Measurements from ENCODE around the gene SERPINE1.

DNA sequence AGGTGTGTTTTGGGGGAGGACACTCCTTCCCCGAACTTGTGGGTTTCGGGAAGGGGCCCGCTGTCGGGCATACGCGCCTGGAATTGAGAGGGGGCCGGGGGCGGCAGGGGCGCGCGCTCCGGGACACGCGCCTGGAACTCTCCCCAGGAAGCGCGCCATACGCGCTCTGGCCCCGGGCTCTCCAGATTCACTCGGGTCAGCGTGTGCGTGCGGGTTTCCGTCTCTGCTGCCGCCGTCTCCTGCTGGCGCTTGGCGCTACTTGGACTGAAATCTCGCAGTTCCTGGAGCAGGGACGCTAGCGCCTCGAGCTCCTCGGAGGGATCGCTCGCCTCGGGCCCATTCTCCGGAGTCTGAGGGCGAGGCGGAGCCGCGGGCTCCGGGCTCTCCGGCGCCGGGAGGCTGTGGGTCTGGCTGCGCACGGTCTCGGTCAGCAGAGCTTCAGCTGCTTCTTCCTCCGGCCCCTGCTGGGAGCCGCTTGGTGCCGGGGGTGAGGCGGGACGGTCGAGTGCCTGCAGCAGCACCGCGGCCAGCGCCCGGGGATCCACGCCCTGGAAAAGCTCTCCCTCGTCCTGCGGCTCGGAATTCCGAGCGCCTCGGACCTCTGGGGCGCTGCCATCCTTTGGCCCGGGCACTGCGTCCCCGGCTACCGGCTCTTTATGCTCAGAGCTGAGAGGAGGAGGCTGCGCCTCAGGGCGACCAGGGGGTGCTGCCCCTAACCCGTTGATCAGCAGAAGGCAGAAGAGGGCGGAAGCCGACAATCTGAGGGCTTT is 37.4 kb downstream of the SERPINE1 start:
- TF ChIP-seq POLR2AphosphoS5 (IDR thresholded peaks at IDR 0.05) (no peak), CTCF (IDR thresholded peaks at IDR 0.05) (no peak)

Measured in prostate gland (tissue), 2 donors.